K562 (cell line): ENCODE measurements around the gene SDHAF3. TPM values are rescaled to one million over a fixed set of nuclear protein-coding genes. Genes with fewer than 3 reads are reported as not detected.

Experiments used
- ARNT ChIP-seq, 2 experiments: fragments of 450-650 bp; IDR thresholded peaks; 2 replicates each; pipeline ENCODE4 v1.6.1; 2016; ENCODE audit warnings: mild to moderate bottlenecking in 1 of 2
- BCOR ChIP-seq: fragments of 450-650 bp; IDR thresholded peaks from 2 replicates; pipeline ENCODE4 v1.6.1; 2016
- CEBPG ChIP-seq, 3 experiments: fragments of 200-800 bp in 1 of 3; sonication (Bioruptor generic) in 1 of 3; sonication (generic) in 1 of 3; formaldehyde crosslinking in 1 of 3; IDR thresholded peaks in 2 of 3; conservative IDR thresholded peaks in 1 of 3; 2 replicates each; pipeline versions ENCODE4 v1.6.1 to v1.8.0; 2016 to 2022; ENCODE audit warnings: missing compliant biosample characterization in 2 of 3, missing genetic modification characterization in 2 of 3, mild to moderate bottlenecking in 1 of 3, missing genetic modification reagents in 1 of 3
- HCFC1 ChIP-seq: IDR thresholded peaks from 2 replicates; pipeline ENCODE4 v1.6.1; 2012; ENCODE audit warnings: low read depth, low read length, improper control_type of control experiment
- NFIC ChIP-seq: fragments of 450-650 bp; IDR thresholded peaks from 2 replicates; pipeline ENCODE4 v1.6.1; 2017; ENCODE audit warnings: mild to moderate bottlenecking, inconsistent platforms
- NR3C1 ChIP-seq: sonication (generic); formaldehyde crosslinking; IDR thresholded peaks from 2 replicates; pipeline ENCODE4 v1.8.1; 2022; ENCODE audit warnings: missing genetic modification reagents
- SRF ChIP-seq, 2 experiments: fragments of 250-450, 450-650 bp in 1 of 2; sonication (Bioruptor Pico) in 1 of 2; sonication (generic) in 1 of 2; formaldehyde crosslinking; IDR thresholded peaks; 2 replicates each; pipeline versions ENCODE4 v1.5.0 to v1.5.1; 2020 to 2022; ENCODE audit warnings: mild to moderate bottlenecking in 1 of 2, missing genetic modification reagents in 1 of 2
- ZBTB7A ChIP-seq: IDR thresholded peaks from 2 replicates; pipeline ENCODE4 v1.6.1; 2011; ENCODE audit warnings: low read depth, mild to moderate bottlenecking, low read length, moderate library complexity, borderline replicate concordance; ENCODE audit not compliant: control insufficient read depth
- polyA plus RNA-seq, 8 experiments: library from polyadenylated mRNA; depleted of rRNA in 4 of 8; stranded (reverse) in 5 of 8; unstranded in 3 of 8; fragments of >200 nt; fragmentation: Nextera tagmentation in 2 of 8; fragmentation: Illumina TruSeq in 1 of 8; extraction: Ambion mirVana in 2 of 8; extraction: Trizol in 1 of 8; gene quantifications; 2 replicates each; pipeline versions ENCODE4 v1.2.1 to v1.2.3, GENCODE V29; 2011 to 2014; ENCODE audit warnings: inconsistent platforms in 1 of 8, missing spikeins in 1 of 8
- total RNA-seq, 7 experiments: library from RNA; depleted of rRNA in 6 of 7; stranded (reverse); fragments of >200 nt in 6 of 7; fragmentation: Illumina TruSeq in 2 of 7; extraction: Trizol in 2 of 7; gene quantifications; 2 replicates each; pipeline versions ENCODE4 v1.2.1 to v1.2.3, GENCODE V29; 2011 to 2021; ENCODE audit warnings: low replicate concordance in 1 of 7
- TF ChIP-seq, protein P1 (sequence below): sonication (generic); formaldehyde crosslinking; IDR thresholded peaks from 2 replicates; pipeline ENCODE4 v1.8.1; 2023; ENCODE audit warnings: mild to moderate bottlenecking, missing genetic modification reagents
- TF ChIP-seq, protein P2 (sequence below), 2 experiments: fragments of 450-650 bp; IDR thresholded peaks; 2 replicates each; pipeline ENCODE4 v1.6.1; 2016
- TF ChIP-seq, protein P3 (sequence below): sonication (generic); formaldehyde crosslinking; IDR thresholded peaks from 2 replicates; pipeline ENCODE4 v1.8.1; 2023; ENCODE audit warnings: missing genetic modification reagents, mild to moderate bottlenecking, borderline replicate concordance
- TF ChIP-seq, protein P4 (sequence below), 3 experiments: fragments of 200-800 bp in 1 of 3; sonication (Bioruptor generic) in 1 of 3; sonication (generic) in 1 of 3; formaldehyde crosslinking in 1 of 3; IDR thresholded peaks; 2 replicates each; pipeline versions ENCODE4 v1.6.1 to v1.8.0; 2016 to 2022; ENCODE audit warnings: mild to moderate bottlenecking in 2 of 3, missing compliant biosample characterization in 2 of 3, missing genetic modification characterization in 2 of 3, missing genetic modification reagents in 1 of 3
- TF ChIP-seq, protein P5 (sequence below): IDR thresholded peaks from 3 replicates; pipeline ENCODE4 v1.6.1; 2011; ENCODE audit warnings: borderline replicate concordance, mild to moderate bottlenecking; ENCODE audit not compliant: insufficient read length, insufficient read depth

SDHAF3 gene
- total and polyA plus RNA-seq, 9 of the 15 experiments (the other 6 are each of a cell fraction or from before 2014, with no cell fraction given) = 51.5 to 403 (median 145) TPM

DNA sequence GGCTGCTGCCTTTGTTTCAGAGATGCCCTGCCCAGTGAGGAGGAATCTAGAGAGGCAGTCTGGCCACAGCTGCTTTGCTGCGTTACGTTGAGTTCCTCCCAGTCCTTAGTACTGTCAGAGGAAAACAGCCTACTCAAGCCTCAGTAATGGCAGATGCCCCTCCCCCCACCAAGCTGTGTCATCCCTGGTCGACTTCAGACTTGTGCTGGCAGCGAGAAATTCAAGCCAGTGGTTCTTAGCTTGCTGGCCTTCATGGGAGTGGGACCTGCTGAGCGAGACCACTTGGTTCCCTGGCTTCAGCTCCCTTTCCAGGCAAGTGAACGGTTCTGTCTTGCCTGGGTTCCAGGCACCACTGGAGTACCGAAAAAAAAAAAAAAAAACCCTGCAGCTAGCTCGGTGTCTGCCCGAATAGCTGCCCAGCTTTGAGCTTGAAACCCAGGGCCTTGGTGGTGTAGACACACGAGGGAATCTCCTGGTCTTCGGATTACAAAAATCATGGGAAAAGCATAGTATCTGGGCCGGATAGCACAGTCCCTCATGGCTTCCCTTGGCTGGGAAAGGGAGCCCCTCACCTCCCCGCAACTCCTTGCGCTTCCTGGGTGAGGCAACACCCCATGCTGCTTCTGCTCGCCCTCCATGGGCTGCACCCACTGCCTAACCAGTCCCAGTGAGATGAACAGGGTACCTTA is 9.1 kb downstream of the SDHAF3 start (continued):
- peak; percentile 53; the same call in 1 of the 2 replicates for TF ChIP-seq ZBTB7A
- TF ChIP-seq NR3C1 = no peak
- TF ChIP-seq, protein P1, sequence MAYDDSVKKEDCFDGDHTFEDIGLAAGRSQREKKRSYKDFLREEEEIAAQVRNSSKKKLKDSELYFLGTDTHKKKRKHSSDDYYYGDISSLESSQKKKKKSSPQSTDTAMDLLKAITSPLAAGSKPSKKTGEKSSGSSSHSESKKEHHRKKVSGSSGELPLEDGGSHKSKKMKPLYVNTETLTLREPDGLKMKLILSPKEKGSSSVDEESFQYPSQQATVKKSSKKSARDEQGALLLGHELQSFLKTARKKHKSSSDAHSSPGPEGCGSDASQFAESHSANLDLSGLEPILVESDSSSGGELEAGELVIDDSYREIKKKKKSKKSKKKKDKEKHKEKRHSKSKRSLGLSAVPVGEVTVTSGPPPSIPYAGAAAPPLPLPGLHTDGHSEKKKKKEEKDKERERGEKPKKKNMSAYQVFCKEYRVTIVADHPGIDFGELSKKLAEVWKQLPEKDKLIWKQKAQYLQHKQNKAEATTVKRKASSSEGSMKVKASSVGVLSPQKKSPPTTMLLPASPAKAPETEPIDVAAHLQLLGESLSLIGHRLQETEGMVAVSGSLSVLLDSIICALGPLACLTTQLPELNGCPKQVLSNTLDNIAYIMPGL (CRISPR knock-in tag) = no peak
- TF ChIP-seq, protein P2, sequence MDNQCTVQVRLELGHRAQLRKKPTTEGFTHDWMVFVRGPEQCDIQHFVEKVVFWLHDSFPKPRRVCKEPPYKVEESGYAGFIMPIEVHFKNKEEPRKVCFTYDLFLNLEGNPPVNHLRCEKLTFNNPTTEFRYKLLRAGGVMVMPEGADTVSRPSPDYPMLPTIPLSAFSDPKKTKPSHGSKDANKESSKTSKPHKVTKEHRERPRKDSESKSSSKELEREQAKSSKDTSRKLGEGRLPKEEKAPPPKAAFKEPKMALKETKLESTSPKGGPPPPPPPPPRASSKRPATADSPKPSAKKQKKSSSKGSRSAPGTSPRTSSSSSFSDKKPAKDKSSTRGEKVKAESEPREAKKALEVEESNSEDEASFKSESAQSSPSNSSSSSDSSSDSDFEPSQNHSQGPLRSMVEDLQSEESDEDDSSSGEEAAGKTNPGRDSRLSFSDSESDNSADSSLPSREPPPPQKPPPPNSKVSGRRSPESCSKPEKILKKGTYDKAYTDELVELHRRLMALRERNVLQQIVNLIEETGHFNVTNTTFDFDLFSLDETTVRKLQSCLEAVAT (IDR thresholded peaks at IDR 0.05) = peak in 1 of 2 experiments; percentile 71; a peak in 2 of 4 replicates
- TF ChIP-seq, protein P3, sequence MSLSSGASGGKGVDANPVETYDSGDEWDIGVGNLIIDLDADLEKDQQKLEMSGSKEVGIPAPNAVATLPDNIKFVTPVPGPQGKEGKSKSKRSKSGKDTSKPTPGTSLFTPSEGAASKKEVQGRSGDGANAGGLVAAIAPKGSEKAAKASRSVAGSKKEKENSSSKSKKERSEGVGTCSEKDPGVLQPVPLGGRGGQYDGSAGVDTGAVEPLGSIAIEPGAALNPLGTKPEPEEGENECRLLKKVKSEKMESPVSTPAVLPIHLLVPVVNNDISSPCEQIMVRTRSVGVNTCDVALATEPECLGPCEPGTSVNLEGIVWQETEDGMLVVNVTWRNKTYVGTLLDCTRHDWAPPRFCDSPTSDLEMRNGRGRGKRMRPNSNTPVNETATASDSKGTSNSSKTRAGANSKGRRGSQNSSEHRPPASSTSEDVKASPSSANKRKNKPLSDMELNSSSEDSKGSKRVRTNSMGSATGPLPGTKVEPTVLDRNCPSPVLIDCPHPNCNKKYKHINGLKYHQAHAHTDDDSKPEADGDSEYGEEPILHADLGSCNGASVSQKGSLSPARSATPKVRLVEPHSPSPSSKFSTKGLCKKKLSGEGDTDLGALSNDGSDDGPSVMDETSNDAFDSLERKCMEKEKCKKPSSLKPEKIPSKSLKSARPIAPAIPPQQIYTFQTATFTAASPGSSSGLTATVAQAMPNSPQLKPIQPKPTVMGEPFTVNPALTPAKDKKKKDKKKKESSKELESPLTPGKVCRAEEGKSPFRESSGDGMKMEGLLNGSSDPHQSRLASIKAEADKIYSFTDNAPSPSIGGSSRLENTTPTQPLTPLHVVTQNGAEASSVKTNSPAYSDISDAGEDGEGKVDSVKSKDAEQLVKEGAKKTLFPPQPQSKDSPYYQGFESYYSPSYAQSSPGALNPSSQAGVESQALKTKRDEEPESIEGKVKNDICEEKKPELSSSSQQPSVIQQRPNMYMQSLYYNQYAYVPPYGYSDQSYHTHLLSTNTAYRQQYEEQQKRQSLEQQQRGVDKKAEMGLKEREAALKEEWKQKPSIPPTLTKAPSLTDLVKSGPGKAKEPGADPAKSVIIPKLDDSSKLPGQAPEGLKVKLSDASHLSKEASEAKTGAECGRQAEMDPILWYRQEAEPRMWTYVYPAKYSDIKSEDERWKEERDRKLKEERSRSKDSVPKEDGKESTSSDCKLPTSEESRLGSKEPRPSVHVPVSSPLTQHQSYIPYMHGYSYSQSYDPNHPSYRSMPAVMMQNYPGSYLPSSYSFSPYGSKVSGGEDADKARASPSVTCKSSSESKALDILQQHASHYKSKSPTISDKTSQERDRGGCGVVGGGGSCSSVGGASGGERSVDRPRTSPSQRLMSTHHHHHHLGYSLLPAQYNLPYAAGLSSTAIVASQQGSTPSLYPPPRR (CRISPR knock-in tag) = no peak
- TF ChIP-seq NFIC = peak; percentile 25; the same call in 1 of the 2 replicates
- TF ChIP-seq SRF (CRISPR knock-in tag; IDR thresholded peaks at IDR 0.05) = no peak
- TF ChIP-seq, protein P4, sequence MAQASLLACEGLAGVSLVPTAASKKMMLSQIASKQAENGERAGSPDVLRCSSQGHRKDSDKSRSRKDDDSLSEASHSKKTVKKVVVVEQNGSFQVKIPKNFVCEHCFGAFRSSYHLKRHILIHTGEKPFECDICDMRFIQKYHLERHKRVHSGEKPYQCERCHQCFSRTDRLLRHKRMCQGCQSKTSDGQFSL (CRISPR knock-in tag; IDR thresholded peaks at IDR 0.05) = no peak
- TF ChIP-seq, protein P4 (tag; IDR thresholded peaks at IDR 0.05) = no peak
- TF ChIP-seq, protein P5, sequence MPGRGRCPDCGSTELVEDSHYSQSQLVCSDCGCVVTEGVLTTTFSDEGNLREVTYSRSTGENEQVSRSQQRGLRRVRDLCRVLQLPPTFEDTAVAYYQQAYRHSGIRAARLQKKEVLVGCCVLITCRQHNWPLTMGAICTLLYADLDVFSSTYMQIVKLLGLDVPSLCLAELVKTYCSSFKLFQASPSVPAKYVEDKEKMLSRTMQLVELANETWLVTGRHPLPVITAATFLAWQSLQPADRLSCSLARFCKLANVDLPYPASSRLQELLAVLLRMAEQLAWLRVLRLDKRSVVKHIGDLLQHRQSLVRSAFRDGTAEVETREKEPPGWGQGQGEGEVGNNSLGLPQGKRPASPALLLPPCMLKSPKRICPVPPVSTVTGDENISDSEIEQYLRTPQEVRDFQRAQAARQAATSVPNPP = no peak
- TF ChIP-seq HCFC1 = peak; percentile 33
- TF ChIP-seq ARNT (IDR thresholded peaks at IDR 0.05) = peak; percentile 31 to 77; a peak in 1 of 4 replicates
- TF ChIP-seq CEBPG (CRISPR knock-in tag; IDR thresholded peaks at IDR 0.05) = no peak
- peak; percentile 66 to 86 for TF ChIP-seq CEBPG (tag; conservative IDR thresholded peaks at IDR 0.05 in 1 of 2, IDR thresholded peaks at IDR 0.05 in 1 of 2)
- no peak for TF ChIP-seq BCOR
